HG03108 (cell line): ENCODE data around the gene GJB4.
"Not testable (repeated sequence)": the region's sequence is repeated elsewhere in the genome, so short reads cannot be mapped to it uniquely, and the experiment has no call there.

Source experiments
- ATAC-seq: cut with Tn5 transposase; IDR thresholded peaks from one replicate; pipeline ENCODE4 v1.9.1; 2021; ENCODE audit warnings: moderate library complexity; ENCODE audit not compliant: unreplicated experiment

GJB4 gene

GRCh38 chr1:34746785-34747637, 12.5 kb upstream of the GJB4 start:
- no peak for ATAC-seq

- no peak for ATAC-seq
Observed at GRCh38 chr1:34747638-34747941, 11.9 kb upstream of the GJB4 start.

- ATAC-seq, result no peak
Observed at GRCh38 chr1:34749992-34750391, 9.5 kb upstream of the GJB4 start.

- ATAC-seq, result no peak
Observed at GRCh38 chr1:34750610-34751009, 8.9 kb upstream of the GJB4 start.

GRCh38 chr1:34753163-34753562, 6.4 kb upstream of the GJB4 start:
- no peak for ATAC-seq

- ATAC-seq, result no peak
Observed at GRCh38 chr1:34754964-34755637, 4.4 kb upstream of the GJB4 start, which contains the start of gene GJB5. GJB5 (plus strand) TSS chr1:34755047; CDS start chr1:34757331, 2,284 bp downstream.

GRCh38 chr1:34755961-34756360, 3.6 kb upstream of the GJB4 start:
- ATAC-seq, result no peak

- no peak for ATAC-seq
Observed at GRCh38 chr1:34757386-34757785, 2.2 kb upstream of the GJB4 start.

GRCh38 chr1:34758751-34759150, 789 bp upstream of the GJB4 start:
- no peak for ATAC-seq

- ATAC-seq, result no peak
Observed at GRCh38 chr1:34761176-34761761, 1.7 kb downstream of the GJB4 start.

GRCh38 chr1:34761776-34762307, 2.3 kb downstream of the GJB4 start:
- no peak for ATAC-seq

GRCh38 chr1:34762474-34763141, 3.1 kb downstream of the GJB4 start:
- ATAC-seq, result no peak

GRCh38 chr1:34763142-34763781, 3.7 kb downstream of the GJB4 start:
- ATAC-seq, result no peak

GRCh38 chr1:34768856-34769255, 9.3 kb downstream of the GJB4 start:
- no peak for ATAC-seq

- ATAC-seq, result no peak
Observed at GRCh38 chr1:34770891-34771504, 11.5 kb downstream of the GJB4 start.

GRCh38 chr1:34771573-34772371, 12.2 kb downstream of the GJB4 start:
- no peak for ATAC-seq

- ATAC-seq, result not testable (repeated sequence)
Observed at GRCh38 chr1:34773114-34773513, 13.6 kb downstream of the GJB4 start.

GRCh38 chr1:34774957-34775356, 15.4 kb downstream of the GJB4 start:
- ATAC-seq, result no peak

GRCh38 chr1:34776911-34777310, 17.4 kb downstream of the GJB4 start:
- no peak for ATAC-seq
